IMR-90 (cell line): ENCODE measurements around the gene LDLRAD4. TPM values are rescaled to one million over a fixed set of nuclear protein-coding genes. Genes with fewer than 3 reads are reported as not detected.

Source experiments
- ATAC-seq: fragments of 200-7000 bp; cut with Tn5 transposase; 2 replicates; pipeline ENCODE4 v1.9.1; 2020; ENCODE audit warnings: low read depth, mild to moderate bottlenecking, moderate library complexity
- BruUV-seq: library from RNA; stranded (reverse); fragments of 400-500 nt; replicated peaks from 2 replicates; lab custom pipeline; 2021; lab: Mats Ljungman, UMichigan
- CTCF ChIA-PET: fragments of 300-600 bp; formaldehyde crosslinking; extraction: SDS; loops from one replicate; lab custom pipeline; 2021; ENCODE audit warnings: antibody characterized with exemption; lab: Yijun Ruan, JAX
- POLR2A ChIA-PET: fragments of 300-600 bp; sonication (Branson Sonifier 250); formaldehyde crosslinking; loops from one replicate; lab custom pipeline; 2022; ENCODE audit warnings: antibody characterized with exemption; ENCODE audit not compliant: unreplicated experiment; lab: Charles Lee
- DNase-seq: peaks from one replicate; pipeline ENCODE4 v3.0.0; 2013
- H2AFZ ChIP-seq: replicated peaks from 2 replicates; pipeline ENCODE3; 2013; ENCODE audit warnings: low read length, mild to moderate bottlenecking; ENCODE audit not compliant: poor library complexity
- H2AK5ac ChIP-seq: 2 replicates; pipeline ENCODE4 v1.6.1; 2013; ENCODE audit warnings: low read depth, low read length, inconsistent platforms
- H2AK9ac ChIP-seq: replicated peaks from 2 replicates; pipeline ENCODE3; 2013; ENCODE audit warnings: mild to moderate bottlenecking, low read depth, low read length, moderate library complexity; ENCODE audit not compliant: poor library complexity
- H2BK120ac ChIP-seq: 2 replicates; pipeline ENCODE4 v1.6.1; 2013; ENCODE audit warnings: low read depth, low read length, inconsistent platforms
- H2BK15ac ChIP-seq: 3 replicates; pipeline ENCODE4 v1.6.1; 2013; ENCODE audit warnings: low read depth, low read length, inconsistent platforms
- H2BK20ac ChIP-seq: 2 replicates; pipeline ENCODE4 v1.6.1; 2013; ENCODE audit warnings: low read depth, mild to moderate bottlenecking, inconsistent platforms, low read length, moderate library complexity
- H2BK5ac ChIP-seq: 2 replicates; pipeline ENCODE4 v1.6.1; 2013; ENCODE audit warnings: mild to moderate bottlenecking, low read depth, low read length, inconsistent platforms; ENCODE audit not compliant: poor library complexity, severe bottlenecking
- H3K14ac ChIP-seq: replicated peaks from 2 replicates; pipeline ENCODE4 v1.6.1; 2013; ENCODE audit warnings: low read depth, low read length, inconsistent platforms
- H3K18ac ChIP-seq: 2 replicates; pipeline ENCODE4 v1.6.1; 2013; ENCODE audit warnings: low read depth, low read length, control low read depth
- H3K23ac ChIP-seq: 2 replicates; pipeline ENCODE4 v1.6.1; 2013; ENCODE audit warnings: low read depth, low read length, inconsistent platforms
- H3K27ac ChIP-seq: 2 replicates; pipeline ENCODE4 v1.5.1; 2013; ENCODE audit warnings: mild to moderate bottlenecking, control low read depth, low read length; ENCODE audit not compliant: insufficient read depth
- H3K27me3 ChIP-seq: 2 replicates; pipeline ENCODE4 v1.6.1; 2013; ENCODE audit warnings: low read length; ENCODE audit not compliant: control insufficient read depth, insufficient read depth
- H3K36me3 ChIP-seq: 2 replicates; pipeline ENCODE4 v1.6.1; 2013; ENCODE audit warnings: low read length, mixed read lengths; ENCODE audit not compliant: control insufficient read depth, insufficient read depth
- H3K4ac ChIP-seq: 2 replicates; pipeline ENCODE4 v1.6.1; 2013; ENCODE audit warnings: low read depth, low read length, inconsistent platforms
- H3K4me1 ChIP-seq: 2 replicates; pipeline ENCODE4 v1.6.1; 2013; ENCODE audit warnings: low read length, mixed read lengths; ENCODE audit not compliant: control insufficient read depth, insufficient read depth
- H3K4me2 ChIP-seq: 2 replicates; pipeline ENCODE4 v1.6.1; 2013; ENCODE audit warnings: low read depth, mild to moderate bottlenecking, control low read depth, low read length, moderate library complexity
- H3K4me3 ChIP-seq: 2 replicates; pipeline ENCODE4 v1.5.1; 2013; ENCODE audit warnings: low read depth, mild to moderate bottlenecking, control low read depth, low read length, moderate library complexity; ENCODE audit not compliant: insufficient read depth
- H3K56ac ChIP-seq: 2 replicates; pipeline ENCODE4 v1.6.1; 2013; ENCODE audit warnings: low read length, inconsistent platforms; ENCODE audit not compliant: insufficient read depth; ENCODE audit errors: extremely low read depth
- H3K79me1 ChIP-seq, 2 experiments: 2 replicates each; pipeline ENCODE4 v1.6.1; 2013; ENCODE audit warnings: low read length in 2 of 2, inconsistent platforms in 1 of 2, low read depth in 1 of 2
- H3K9ac ChIP-seq: 2 replicates; pipeline ENCODE4 v1.6.1; 2013; ENCODE audit warnings: low read depth, low read length, control low read depth
- H3K9me1 ChIP-seq: 2 replicates; pipeline ENCODE4 v1.6.1; 2013; ENCODE audit warnings: low read length, inconsistent platforms; ENCODE audit not compliant: insufficient read depth
- H3K9me3 ChIP-seq: 2 replicates; pipeline ENCODE4 v1.6.1; 2013; ENCODE audit warnings: low read length; ENCODE audit not compliant: control insufficient read depth, insufficient read depth
- H4K20me1 ChIP-seq: 2 replicates; pipeline ENCODE4 v1.6.1; 2013; ENCODE audit warnings: low read length, inconsistent platforms; ENCODE audit not compliant: insufficient read depth
- H4K5ac ChIP-seq: 2 replicates; pipeline ENCODE4 v1.6.1; 2013; ENCODE audit warnings: mild to moderate bottlenecking, low read depth, low read length, control low read depth
- H4K8ac ChIP-seq, 2 experiments: 2 replicates each; pipeline ENCODE4 v1.6.1; 2013; ENCODE audit warnings: low read depth in 2 of 2, low read length in 2 of 2, control low read depth in 1 of 2, inconsistent platforms in 1 of 2
- H4K91ac ChIP-seq: 2 replicates; pipeline ENCODE4 v1.6.1; 2013; ENCODE audit warnings: low read depth, low read length, inconsistent platforms; ENCODE audit not compliant: insufficient read depth
- CHD1 ChIP-seq: IDR thresholded peaks from 2 replicates; pipeline ENCODE4 v1.6.1; 2012; ENCODE audit warnings: low read depth, low read length, improper control_type of control experiment
- CTCF ChIP-seq: conservative IDR thresholded peaks from 2 replicates; pipeline ENCODE4 v1.5.1; 2012; ENCODE audit warnings: mild to moderate bottlenecking, low read depth, low read length, improper control_type of control experiment
- FOS ChIP-seq: fragments of 150-350 bp; IDR thresholded peaks from 2 replicates; pipeline ENCODE4 v1.6.1; 2016; ENCODE audit warnings: low read depth, low read length
- NFE2L2 ChIP-seq: fragments of 150-350 bp; IDR thresholded peaks from 2 replicates; pipeline ENCODE4 v1.6.1; 2016; ENCODE audit warnings: low read depth, mild to moderate bottlenecking, low read length
- POLR2A ChIP-seq: IDR thresholded peaks from 2 replicates; pipeline ENCODE4 v1.6.1; 2012; ENCODE audit warnings: mild to moderate bottlenecking, low read depth, low read length
- RAD21 ChIP-seq: IDR thresholded peaks from 2 replicates; pipeline ENCODE4 v1.6.1; 2012; ENCODE audit warnings: low read length, improper control_type of control experiment
- RCOR1 ChIP-seq: IDR thresholded peaks from 2 replicates; pipeline ENCODE4 v1.6.1; 2012; ENCODE audit warnings: mild to moderate bottlenecking, low read length, improper control_type of control experiment; ENCODE audit not compliant: insufficient replicate concordance
- WGBS, 2 experiments: methylation state at CpG; one replicate each; pipeline versions ENCODE4 v1.1.5 to v1.1.7; 2013; ENCODE audit warnings: missing lambda C conversion rate in 2 of 2; ENCODE audit not compliant: insufficient read length in 1 of 2; ENCODE audit errors: extremely low coverage in 2 of 2; 5-methylcytosine and 5-hydroxymethylcytosine counted together
- dilution Hi-C: fragments of 300-500 bp; cut with HindIII; formaldehyde crosslinking; loops from one replicate; pipeline ENCODE4 v1.14.3; 2018; ENCODE audit warnings: low sequenced_read_pairs; ENCODE audit not compliant: unreplicated experiment
- in situ Hi-C: fragments of 300-500 bp; cut with MboI; formaldehyde crosslinking; loops from 3 replicates; pipeline ENCODE4 v1.14.3; 2019; ENCODE audit warnings: low sequenced_read_pairs, inconsistent platforms, mixed read lengths
- intact Hi-C: fragments of 100-400 bp; cut with micrococcal nuclease; formaldehyde crosslinking; loops from 2 replicates; pipeline ENCODE4 v1.10.0; 2022
- polyA plus RNA-seq, 3 experiments: library from polyadenylated mRNA; depleted of rRNA; stranded (reverse); fragments of >200 nt; gene quantifications; 2 replicates each; pipeline ENCODE4 v1.2.3, GENCODE V29; 2012; ENCODE audit warnings: low replicate concordance in 1 of 3
- total RNA-seq: library from RNA; depleted of rRNA; stranded (reverse); fragments of >200 nt; gene quantifications from 2 replicates; pipeline ENCODE4 v1.2.3, GENCODE V29; 2012
- TF ChIP-seq, protein P1 (sequence below): fragments of 150-350 bp; IDR thresholded peaks from 2 replicates; pipeline ENCODE4 v1.6.1; 2017; ENCODE audit warnings: mild to moderate bottlenecking, antibody characterized with exemption, low read length, low read depth

Gene LDLRAD4
- total and polyA plus RNA-seq, 2 of the 4 experiments (the other 2 are of a cell fraction) = not detected

DNA sequence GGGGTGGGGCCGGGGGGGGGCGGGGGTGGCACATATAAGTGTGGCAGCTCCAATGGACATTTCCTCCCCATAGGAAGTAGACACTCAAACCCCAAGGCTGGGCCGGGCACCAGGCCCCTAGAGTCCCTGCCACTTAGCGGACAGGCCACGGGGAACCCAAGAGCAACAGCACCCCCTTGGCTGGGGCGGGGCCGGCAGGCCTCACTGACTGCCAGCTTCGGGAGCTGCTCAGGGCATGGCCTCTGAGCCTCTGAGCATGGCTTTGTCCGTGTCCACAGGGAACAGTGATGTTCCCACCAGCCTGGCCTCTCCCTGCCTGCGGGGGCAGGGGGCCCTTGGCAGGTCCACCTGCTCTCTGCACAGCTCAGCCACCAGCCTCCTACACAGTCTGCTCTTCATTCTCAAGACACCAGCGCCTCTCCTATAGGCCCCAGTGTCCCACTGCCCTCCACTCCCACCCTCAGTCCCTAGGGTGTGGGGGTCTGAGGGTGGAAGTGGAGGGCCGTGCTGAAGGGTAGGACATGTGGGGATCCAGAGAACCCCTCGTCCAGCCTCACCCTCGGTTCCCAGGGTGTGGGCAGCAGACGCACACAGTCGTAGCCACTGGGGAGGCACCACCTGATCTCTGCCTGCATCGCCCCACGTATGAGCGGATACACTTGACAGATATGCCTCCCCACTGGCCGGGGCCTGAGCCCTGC, 401.1 kb downstream of the LDLRAD4 start:
- H3K36me3 ChIP-seq = no peaks in the 10 kb centered on the region
- H3K27ac ChIP-seq = no peak overlapping the region
- H3K9ac ChIP-seq = no peak overlapping the region
- H3K4me2 ChIP-seq = no peak overlapping the region
- H3K9me1 ChIP-seq = no peaks in the 10 kb centered on the region
- H2AK5ac ChIP-seq = no peak overlapping the region
- H3K18ac ChIP-seq = no peak overlapping the region
- H2BK15ac ChIP-seq = no peak overlapping the region
- no peak overlapping the region for H3K4ac ChIP-seq
- no peaks in the 10 kb centered on the region for H3K4me1 ChIP-seq
- dilution Hi-C loops (no loop called here), in situ Hi-C loops (no loop called here), intact Hi-C loops (no loop called here)
- no peaks in the 10 kb centered on the region for H3K9me3 ChIP-seq
- no peak for ATAC-seq
- H3K56ac ChIP-seq = no peak overlapping the region
- no peak overlapping the region for H4K5ac ChIP-seq
- ChIA-PET CTCF (no interaction called here), POLR2A (no interaction called here)
- DNase-seq = no peak
- no peaks in the 10 kb centered on the region for H3K79me1 ChIP-seq
- peaks cover 10% of the 10 kb centered on the region for H3K27me3 ChIP-seq
- BruUV-seq = no TSS peak
- 100% methylated on average over 1 of the region's 20 CpGs; no CpG with 5 or more reads in 1 of the 2 experiments for WGBS, 2 experiments
- no peak overlapping the region for H2AFZ ChIP-seq
- H4K20me1 ChIP-seq = no peaks in the 10 kb centered on the region
- no peak overlapping the region for H2BK5ac ChIP-seq
- TF ChIP-seq CHD1 (no peak), POLR2A (no peak), FOS (no peak), CTCF (no peak), RCOR1 (no peak), RAD21 (no peak), NFE2L2 (no peak)
- TF ChIP-seq, protein P1, sequence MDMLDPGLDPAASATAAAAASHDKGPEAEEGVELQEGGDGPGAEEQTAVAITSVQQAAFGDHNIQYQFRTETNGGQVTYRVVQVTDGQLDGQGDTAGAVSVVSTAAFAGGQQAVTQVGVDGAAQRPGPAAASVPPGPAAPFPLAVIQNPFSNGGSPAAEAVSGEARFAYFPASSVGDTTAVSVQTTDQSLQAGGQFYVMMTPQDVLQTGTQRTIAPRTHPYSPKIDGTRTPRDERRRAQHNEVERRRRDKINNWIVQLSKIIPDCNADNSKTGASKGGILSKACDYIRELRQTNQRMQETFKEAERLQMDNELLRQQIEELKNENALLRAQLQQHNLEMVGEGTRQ = no peak
- no peak overlapping the region for H2AK9ac ChIP-seq
- H4K8ac ChIP-seq = no peak overlapping the region
- no peak overlapping the region for H3K14ac ChIP-seq
- no peak overlapping the region for H3K4me3 ChIP-seq
- no peak overlapping the region for H2BK120ac ChIP-seq
- H3K23ac ChIP-seq = no peak overlapping the region
- no peak overlapping the region for H4K91ac ChIP-seq
- H2BK20ac ChIP-seq = no peak overlapping the region
